ENCODE measurements around the gene SLFN14. TPM values are rescaled to one million over a fixed set of nuclear protein-coding genes. Genes with fewer than 3 reads are reported as not detected.
A peak's percentile ranks its signal among the peaks of the same experiment; 100 is the strongest.
"Not testable (repeated sequence)": the region's sequence is repeated elsewhere in the genome, so short reads cannot be mapped to it uniquely, and the experiment has no call there.

SLFN14 gene
- total RNA-seq, 1 experiment from 2014 or later = not detected

DNA sequence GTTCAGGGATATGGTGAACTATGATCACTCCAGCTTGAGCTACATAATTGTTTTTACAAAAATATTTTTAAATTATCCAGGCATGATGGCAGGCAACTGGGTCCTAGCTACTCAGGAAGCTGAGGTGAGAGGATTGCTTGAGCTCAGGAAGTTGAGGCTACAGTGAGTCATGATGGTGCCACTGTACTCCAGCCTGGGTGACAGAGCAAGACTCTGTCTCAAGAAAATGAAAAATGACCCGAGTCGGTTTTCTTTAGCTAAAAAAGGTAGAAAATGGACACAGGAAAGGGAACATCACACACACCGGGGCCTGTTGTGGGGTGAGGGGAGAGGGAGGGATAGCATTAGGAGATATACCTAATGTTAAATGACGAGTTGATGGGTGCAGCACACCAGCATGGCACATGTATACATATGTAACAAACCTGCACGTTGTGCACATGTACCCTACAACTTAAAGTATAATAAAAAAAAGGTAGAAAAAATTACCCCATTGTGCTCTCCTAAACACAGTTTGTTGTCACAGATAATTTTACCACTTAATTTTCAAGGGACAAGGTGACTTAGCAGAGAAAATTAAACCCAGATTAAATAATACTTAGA is 38.9 kb downstream of the SLFN14 start:
- DNase-seq (ENCODE audit: low read depth) = peak; percentile 47

DNA sequence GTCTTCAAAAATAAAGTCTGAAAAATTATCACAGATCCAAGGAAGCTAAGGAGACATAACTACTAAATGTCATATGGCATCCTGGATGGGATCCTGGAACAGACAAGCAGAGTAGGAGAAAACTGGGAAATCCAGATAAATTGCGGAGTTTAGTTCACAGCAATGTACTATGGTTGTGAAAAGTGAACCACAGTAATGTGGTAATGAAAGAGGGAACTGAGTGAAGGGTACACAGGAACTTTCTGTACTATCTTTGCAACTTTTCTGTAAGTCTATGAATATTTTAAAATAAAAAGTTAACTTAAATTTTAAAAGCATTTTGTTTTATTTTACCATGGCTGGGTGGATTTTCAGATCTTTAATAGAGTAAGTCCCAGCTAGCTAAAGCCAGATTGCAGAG is 39.5 kb downstream of the SLFN14 start:
- DNase-seq (ENCODE audit: low read depth) = no peak

DNA sequence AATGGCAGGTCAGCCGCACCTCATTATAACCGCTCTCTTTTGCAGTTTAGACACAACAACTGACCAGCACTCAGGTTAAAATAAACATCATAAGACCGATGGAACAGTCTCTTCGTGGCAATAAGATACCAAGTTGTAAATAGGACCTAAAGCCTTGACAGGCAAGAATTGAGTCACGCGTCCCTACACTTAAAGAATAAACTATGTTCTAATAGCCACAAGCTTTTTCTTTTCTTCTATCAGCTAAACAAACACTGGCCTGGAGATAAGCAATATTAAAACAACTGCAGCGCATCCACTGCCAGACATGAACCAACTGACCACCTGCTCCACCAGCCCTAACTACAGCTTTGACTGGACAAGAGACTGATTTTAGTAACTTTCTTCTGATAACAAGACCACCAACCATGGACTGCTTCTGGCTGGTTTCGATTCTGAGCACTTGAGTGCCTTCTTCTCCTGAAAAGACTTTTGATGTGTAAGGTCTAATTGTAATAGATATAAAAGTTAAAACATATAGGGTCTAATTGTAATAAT is 40.6 kb downstream of the SLFN14 start:
- no peak for DNase-seq (ENCODE audit: low read depth)

DNA sequence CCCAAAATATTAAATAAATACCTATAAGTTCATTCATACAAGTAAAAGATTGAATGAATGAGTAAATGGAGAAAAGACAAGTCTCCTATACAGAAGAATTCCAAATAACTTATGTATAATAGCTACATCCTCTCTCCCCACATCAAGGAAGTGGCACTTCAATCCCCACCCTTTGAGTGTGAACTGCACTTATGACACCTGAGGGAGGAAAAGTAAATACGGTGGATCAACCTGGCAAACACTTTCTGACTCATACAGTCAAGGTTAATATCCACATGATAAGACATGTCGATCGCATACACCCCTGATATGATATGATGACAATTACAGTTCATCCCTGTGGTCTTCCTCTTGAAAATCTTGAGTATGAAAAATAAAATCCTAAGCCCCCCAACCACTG is 41.2 kb downstream of the SLFN14 start:
- no peak for DNase-seq (ENCODE audit: low read depth)

DNA sequence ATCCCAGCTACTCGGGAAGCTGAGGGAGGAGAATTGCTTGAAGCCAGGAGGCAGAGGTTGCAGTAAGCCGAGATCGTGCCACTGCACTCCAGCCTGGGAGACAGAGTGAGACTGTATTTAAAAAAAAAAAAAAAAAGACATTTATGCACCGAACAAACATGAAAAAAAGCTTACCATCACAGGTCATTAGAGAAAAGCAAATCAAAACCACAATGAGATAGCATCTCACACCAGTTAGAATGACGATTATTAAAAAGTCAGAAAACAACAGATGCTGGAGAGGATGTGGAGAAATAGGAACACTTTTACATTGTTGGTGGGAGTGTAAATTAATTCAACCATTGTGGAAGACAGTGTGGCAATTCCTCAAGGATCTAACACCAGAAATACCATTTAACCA is 42.2 kb downstream of the SLFN14 start:
- not testable (repeated sequence) for DNase-seq (ENCODE audit: low read depth)

DNA sequence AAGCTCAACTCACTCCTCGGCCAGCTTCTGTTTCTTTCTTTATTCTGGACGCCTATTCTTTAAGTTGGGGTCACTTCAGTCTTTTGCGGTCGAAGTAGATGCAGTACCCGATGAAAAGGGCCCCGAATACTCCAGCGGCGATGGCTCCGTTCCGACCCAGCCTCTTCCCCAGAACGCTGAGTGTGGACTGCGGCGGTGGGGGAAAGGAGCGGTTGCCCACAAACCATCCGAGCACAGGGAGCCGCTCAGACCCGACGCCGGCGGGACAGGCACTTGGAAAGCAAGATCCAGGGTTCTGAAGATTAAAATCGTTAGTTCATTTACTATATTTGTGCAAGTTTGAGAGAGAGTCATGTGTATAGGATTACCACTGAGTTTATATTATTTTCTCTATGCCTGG is 45.6 kb downstream of the SLFN14 start:
- DNase-seq (ENCODE audit: low read depth) = no peak

DNA sequence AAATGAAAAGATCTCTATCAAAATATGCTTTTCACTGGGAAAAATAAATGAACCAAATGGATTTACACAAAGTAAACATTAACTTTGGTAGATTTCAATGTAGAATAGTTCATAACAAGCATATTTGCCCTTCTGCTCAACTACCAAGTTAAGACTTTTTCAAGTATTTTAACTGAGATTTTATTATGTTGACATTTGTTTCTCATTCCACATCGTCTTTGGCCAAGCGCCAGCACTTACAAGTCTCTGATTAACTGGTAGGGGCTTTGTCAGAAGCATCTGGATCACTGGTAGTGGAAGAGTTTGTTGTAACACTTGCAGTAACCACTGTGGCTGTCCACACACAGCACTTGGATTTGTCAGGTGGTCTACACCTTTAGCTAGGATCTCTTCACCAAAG is 46.1 kb downstream of the SLFN14 start:
- DNase-seq (ENCODE audit: low read depth) = no peak

Other genes starting within 250 kb of the SLFN14 start
- 32.7 and 41.2 TPM in 2 replicates for gene SLFN11, start 187.2 kb downstream of the SLFN14 start, total RNA-seq (2014; rRNA removed; shearing (Covaris generic))
- 11.0 and 13.9 TPM in 2 replicates for gene SLFN12, start 128.3 kb downstream of the SLFN14 start, total RNA-seq (2014; rRNA removed; shearing (Covaris generic))
- 0.84 and 1.2 TPM in 2 replicates for gene SLFN13, start 112.1 kb downstream of the SLFN14 start, total RNA-seq (2014; rRNA removed; shearing (Covaris generic))
- gene SLFN12L, start 23.1 kb downstream of the SLFN14 start, total RNA-seq (2014; rRNA removed; shearing (Covaris generic)) = 0.20 TPM in 1 of 2 replicates, not detected in the other
- gene PEX12, start 17.8 kb upstream of the SLFN14 start, total RNA-seq (2014; rRNA removed; shearing (Covaris generic)) = 7.7 and 9.3 TPM in 2 replicates
- gene AP2B1, start 26.5 kb upstream of the SLFN14 start, total RNA-seq (2014; rRNA removed; shearing (Covaris generic)) = 47.2 and 64.0 TPM in 2 replicates
- 1.1 and 1.6 TPM in 2 replicates for gene RASL10B, start 170.8 kb upstream of the SLFN14 start, total RNA-seq (2014; rRNA removed; shearing (Covaris generic))
- not detected in 2 replicates for gene GAS2L2, start 192.4 kb upstream of the SLFN14 start, total RNA-seq (2014; rRNA removed; shearing (Covaris generic))
- not detected in 2 replicates for gene C17orf50, start 200.1 kb upstream of the SLFN14 start, total RNA-seq (2014; rRNA removed; shearing (Covaris generic))
- gene MMP28, start 234.8 kb upstream of the SLFN14 start, total RNA-seq (2014; rRNA removed; shearing (Covaris generic)) = not detected in 2 replicates
- gene TAF15, start 248.7 kb upstream of the SLFN14 start, total RNA-seq (2014; rRNA removed; shearing (Covaris generic)) = 14.0 and 15.3 TPM in 2 replicates

Data from RPMI7951 (cell line).